ENCODE results near the gene CCS.
A peak's percentile ranks its signal among the peaks of the same experiment; 100 is the strongest.
"Not testable (repeated sequence)": the region's sequence is repeated elsewhere in the genome, so short reads cannot be mapped to it uniquely, and the experiment has no call there.

CCS gene

DNA sequence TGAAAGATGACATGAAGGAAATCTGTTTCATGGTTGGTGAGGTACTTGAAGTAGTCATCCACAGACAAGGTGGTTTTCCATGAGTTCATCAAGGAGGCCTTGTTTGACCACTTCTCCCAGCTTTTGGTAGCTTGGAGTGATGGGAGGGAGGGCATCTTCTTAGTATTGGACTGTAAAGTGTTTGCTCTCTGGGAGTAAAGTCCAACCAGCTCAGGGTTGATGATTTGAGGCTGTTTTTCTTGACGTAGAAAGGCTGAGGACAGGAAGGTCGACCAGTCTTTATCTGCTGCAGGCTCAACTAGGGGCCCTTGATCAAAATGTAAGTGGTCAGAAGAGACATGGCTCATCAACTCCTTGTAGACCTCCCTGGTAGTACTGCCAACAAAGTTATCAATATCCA lies 1.8 kb upstream of the CCS start:
- DNase-seq (ENCODE audit: low read depth): no peak

DNA sequence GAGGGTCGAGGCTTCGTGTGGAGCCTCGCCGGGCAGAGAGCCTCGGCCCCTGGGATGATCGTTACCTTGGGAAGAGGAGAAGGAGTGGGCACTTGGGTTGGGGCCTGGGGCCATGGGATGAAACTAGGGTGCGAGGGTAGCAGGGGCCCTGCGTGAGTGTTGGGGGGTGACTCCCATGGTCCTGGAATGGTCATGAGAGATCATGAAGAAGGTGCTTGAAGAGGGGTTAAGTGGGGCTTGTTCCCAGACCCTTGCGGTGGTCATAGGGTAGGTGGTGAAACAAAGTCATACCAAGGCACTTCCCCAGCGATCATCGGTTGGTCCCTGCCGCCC lies 284 bp downstream of the CCS start:
- DNase-seq (ENCODE audit: low read depth): no peak

DNA sequence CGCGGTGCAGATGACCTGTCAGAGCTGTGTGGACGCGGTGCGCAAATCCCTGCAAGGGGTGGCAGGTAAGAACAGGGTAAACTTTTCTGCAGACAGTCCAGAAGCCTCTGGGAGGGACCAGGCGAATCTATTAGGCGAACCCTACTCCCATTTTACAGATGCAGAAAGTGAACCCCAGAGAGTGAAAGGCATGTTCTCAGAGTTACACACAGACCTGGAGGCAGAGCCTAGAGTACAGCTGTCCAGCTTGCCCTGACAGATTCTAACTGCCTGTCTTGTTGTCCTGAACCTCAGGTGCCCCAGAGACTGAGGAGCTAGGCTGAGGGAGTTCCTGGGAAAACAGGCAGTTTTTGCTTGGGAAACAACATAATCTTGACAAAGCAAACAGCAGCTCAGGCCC lies 665 bp downstream of the CCS start:
- DNase-seq (ENCODE audit: low read depth): no peak

DNA sequence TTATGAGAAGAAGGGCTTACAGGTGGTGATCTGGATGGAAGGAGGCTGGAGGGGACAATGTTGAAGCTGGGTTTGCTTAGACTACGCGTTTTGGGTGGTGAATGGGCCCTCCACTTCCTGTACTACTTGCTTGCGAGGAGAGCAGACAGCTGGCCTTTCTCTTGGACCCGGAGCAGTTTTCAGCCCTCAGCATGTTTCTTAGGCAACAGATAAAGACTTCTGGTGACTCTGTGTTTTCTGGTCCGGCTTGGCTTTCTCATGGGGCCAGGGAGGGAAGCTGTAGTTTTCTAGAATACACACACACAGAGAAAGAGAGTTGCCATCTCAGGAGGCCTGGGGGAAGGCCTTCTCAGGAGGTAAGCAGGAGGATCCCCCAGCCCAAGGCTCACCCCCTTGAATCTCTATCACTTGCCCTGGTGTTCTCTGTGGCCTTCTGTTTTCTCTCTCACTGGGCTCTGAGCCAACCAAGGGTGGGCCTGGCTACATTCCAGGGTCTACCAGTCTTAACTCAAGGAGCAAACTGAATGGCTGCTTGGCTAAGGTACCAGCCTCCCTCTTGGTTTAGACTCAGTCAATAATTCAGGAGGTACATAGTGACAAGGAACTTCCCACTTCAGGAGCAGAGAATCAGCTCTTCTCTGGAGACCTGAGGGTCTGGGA lies 2.4 kb downstream of the CCS start:
- DNase-seq (ENCODE audit: low read depth): no peak

DNA sequence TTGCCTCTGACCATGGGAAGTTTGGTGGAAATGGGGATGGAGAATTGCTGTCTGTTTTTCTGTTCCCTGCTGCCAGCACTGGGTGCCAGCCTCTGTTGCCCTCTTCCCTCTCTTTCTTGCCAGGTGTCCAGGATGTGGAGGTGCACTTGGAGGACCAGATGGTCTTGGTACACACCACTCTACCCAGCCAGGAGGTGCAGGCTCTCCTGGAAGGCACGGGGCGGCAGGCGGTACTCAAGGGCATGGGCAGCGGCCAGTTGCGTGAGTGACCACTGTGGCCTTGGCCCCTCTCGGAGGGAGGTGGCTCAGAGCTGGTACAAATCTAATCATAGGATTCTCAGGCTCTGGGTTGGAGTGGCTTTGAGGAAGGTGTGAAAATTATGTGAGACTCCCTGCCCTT lies 6.0 kb downstream of the CCS start:
- DNase-seq (ENCODE audit: low read depth): no peak

DNA sequence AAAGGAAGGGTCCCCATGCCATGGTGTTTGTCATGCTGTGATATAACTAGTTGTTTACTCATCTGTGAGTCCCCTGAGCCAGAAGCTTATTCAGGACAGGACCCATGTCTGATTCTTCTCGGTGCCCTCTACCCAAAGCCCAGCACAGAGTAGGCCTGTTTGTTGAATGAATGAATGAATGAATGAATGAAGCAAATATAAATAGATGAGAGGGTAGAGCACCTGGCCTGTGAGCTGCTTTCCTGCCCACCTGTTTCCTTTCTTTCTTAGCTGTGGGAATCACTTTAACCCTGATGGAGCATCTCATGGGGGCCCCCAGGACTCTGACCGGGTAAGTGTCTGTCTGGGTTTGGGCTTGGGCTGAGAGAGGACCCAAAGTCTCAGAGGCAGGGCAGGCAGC lies 7.2 kb downstream of the CCS start:
- DNase-seq (ENCODE audit: low read depth): no peak

DNA sequence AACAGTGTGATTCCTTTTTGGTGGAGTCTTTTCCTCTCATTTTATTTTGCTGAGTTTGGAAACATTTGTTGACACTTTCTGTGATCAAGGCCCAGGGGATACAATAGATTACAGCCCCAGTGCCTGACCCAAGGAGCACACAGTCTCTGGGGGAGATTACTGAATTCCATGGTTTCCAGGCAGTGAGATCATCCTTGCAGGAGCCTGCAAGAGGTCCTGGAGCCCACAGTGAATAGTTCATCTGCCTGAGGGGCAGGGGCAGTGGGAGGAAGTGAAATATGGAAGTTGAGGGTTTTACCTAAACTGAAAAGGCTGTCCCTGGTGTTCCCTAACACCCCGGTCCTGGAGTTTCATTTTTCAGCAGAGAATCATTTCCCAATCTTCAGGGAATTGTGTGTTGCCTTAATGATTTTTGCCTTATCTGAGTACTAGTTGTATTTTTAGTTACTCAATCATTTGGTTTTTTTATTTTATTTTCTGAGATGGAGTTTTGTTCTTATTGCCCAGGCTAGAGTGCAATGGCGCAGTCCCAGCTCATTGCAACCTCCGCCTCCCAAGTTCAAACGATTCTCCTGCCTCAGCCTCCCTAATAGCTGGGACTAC lies 7.7 kb downstream of the CCS start:
- no peak for DNase-seq (ENCODE audit: low read depth)

DNA sequence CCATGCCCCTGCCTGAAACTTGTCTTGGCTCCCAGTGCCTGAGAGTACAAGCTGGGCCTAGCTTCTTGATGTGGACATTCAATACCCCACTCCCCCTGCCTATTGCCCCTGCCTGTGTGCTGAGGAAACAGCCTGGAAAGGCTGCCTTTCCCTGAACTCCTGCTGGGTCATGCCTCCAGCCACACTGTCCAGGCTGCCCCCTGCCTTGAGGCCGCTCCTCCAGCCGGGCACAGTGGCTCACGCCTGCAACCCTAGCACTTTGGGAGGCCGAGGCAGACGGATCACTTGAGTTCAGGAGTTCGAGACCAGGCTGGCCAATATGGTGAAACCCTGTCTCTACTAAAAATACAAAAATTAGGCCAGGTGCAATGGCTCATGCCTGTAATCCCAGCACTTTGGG lies 10.1 kb downstream of the CCS start:
- no peak for DNase-seq (ENCODE audit: low read depth)

DNA sequence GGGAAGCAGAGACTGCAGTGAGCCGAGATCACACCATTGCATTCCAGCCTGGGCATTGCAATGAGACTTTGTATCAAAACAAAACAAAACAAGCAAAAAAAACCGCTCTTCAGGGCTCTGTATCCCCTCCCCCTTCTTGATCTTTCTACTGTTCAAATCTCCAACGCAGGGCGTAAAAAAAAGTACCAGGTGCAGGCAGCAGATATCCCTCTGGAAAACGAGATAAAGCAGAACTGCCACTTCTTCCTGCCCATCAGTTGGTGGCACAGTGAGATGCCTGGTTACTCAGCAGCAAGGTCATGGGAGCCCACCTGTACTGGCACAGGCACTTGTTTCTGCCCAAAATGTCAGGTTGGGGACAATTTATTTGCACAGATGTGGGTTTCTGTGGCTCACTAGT lies 11.2 kb downstream of the CCS start:
- DNase-seq (ENCODE audit: low read depth): no peak

DNA sequence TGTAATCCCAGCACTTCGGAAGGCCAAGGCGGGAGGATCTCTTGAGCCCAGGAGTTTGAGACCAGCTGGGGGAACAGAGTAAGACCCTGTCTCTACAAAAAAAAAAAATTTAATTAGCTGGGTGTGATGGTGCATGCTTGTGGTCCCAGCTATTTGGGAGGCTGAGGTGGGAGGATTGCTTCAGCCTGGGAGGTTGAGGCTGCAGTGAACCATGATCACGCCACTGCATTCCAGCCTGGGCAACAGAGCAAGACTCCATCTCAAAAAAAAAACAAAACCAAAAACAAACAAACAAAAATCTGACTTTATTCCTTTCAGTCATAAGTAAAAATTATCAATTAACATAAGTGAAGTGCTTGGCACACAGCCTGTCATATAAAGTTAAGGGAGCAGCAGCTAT lies 13.6 kb downstream of the CCS start:
- DNase-seq (ENCODE audit: low read depth): not testable (repeated sequence)

DNA sequence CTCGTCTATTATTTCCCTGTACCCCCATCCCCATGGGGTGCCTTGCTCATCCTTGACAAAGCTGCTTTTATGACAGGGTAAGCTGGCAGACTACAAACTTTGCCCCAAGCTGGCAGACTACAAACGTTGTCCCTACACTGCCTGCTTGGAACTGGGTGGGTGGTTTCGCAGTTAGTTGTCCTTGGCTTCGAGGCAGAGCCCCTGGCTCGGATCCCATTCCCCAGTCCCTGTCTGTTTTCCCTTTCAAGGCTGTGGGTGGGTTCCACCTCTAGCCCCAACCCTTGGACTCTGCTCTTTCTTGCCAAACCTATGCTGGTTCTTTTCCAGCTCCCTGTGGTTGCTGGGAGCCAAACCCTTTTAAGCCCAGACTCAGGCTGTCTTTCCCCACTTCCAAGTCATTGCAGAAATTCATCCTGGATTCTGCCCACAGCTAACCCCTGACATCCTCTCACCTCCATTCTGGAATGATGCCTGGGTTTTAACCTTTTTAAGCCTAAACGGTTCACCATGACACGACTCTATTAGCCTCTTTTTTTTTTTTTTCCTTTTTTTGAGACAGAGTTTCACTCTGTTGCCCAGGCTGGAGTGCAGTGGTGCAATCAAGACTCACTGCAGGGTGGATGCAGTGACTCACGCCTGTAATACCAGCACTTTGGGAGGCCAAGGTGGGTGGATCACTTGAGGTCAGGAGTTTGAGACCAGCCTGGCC lies 14.3 kb downstream of the CCS start:
- no peak for DNase-seq (ENCODE audit: low read depth)

DNA sequence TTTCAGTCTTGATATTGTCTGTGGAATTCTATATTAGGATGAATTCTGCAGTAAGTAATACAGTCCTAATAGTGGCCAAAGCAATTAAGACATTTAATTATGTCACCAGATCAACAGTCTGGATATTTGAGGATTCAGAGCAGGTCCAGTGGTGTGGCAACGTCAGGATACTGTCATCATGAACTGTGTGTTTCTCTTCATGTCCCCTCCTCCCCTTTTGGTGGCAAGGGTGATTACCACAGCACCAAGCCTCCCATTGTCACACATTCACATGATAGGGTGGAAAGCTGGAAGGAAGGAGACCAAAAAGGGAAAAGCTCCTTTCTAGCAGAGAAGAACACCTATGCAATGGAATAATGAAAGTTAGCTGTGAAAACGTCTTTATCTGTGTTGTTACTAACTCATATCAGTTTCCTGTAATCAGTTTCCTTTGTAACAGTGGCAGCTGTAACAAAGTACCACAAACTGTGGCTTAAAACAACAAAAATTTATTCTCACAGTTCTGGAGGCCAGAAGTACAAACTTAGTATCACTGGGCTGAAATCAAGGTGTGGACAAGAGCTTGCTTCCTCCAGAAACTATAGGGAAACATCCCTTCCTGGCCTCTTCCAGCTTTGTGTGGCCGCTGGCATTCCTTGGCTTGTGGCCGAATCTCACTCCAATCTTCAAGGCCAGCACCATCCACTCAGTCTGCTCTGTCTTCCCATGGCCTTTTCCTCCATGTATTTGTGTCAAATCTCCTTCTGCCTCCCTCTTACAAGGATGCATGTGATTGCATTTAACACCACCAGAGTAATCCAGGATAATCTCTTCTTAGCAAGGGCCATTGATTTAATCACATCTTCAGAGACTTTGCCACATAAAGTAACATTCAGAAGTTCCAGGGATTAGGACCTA lies 17.0 kb downstream of the CCS start:
- DNase-seq (ENCODE audit: low read depth): no peak

DNA sequence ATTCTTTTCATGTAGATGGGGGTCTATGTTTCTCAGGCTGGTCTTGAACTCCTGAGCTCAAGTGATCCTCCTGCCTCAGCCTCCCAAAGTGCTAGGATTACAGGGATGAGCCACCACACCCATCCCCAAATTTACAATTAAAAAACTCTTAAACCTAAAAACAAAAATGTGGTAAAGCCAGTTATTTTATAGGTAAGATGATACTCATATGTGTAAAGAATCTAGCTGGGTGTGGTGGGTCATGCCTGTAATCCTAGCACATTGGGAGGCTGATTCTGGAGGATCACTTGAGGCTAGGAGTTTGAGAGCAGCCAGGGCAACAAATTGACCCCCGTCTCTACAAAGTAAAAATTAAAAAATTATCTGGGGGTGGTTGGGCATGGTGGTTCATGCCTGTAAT lies 19.5 kb downstream of the CCS start:
- no peak for DNase-seq (ENCODE audit: low read depth)

DNA sequence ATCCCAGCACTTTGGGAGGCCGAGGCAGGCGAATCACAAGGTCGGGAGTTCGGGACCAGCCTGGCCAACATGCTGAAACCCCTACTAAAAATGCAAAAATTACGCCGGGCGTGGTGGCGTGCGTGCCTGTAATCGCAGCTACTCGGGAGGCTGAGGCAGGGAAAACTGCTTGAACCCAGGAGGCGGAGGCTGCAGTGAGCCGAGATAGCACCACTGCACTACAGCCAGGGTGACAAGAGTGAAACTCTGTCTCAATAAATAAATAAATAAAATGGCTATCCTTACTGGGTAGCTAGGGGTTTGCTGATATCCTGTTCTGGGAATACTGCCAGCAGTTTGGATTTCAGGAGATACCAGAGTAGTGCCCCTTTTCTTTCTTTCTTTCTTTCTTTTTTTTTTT lies 21.1 kb downstream of the CCS start:
- DNase-seq (ENCODE audit: low read depth): no peak

DNA sequence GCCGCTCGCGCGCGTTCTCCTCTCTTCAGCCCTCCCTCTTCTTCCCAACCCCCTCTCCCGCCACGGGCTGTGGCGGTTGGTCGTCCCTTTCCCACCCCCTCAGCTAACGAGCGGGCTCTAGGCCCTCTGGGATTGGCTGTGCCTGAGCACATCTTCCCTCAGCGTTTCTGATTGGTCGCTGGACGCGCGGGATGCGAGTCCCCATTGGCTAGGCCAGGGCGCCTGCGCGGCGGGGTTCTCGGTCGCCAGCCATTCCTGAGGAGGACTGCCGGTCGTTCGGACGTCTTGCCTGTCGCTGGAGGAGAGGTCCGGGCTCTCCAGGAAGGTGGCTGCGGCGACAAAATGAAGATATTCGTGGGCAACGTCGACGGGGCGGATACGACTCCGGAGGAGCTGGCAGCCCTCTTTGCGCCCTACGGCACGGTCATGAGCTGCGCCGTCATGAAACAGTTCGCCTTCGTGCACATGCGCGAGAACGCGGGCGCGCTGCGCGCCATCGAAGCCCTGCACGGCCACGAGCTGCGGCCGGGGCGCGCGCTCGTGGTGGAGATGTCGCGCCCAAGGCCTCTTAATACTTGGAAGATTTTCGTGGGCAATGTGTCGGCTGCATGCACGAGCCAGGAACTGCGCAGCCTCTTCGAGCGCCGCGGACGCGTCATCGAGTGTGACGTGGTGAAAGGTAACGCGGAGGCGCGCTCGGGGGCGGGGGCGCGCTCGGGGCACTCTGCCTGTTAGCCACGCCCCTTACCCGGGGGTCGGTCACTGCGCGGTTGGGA lies 23.6 kb downstream of the CCS start, which contains the start of gene RBM14:
Gene RBM14, plus strand, starts transcription at position 252 of the 776 bp plus-strand sequence. Its CDS starts 91 bp downstream, at position 343.
- DNase-seq (ENCODE audit: low read depth): peak; percentile 97

DNA sequence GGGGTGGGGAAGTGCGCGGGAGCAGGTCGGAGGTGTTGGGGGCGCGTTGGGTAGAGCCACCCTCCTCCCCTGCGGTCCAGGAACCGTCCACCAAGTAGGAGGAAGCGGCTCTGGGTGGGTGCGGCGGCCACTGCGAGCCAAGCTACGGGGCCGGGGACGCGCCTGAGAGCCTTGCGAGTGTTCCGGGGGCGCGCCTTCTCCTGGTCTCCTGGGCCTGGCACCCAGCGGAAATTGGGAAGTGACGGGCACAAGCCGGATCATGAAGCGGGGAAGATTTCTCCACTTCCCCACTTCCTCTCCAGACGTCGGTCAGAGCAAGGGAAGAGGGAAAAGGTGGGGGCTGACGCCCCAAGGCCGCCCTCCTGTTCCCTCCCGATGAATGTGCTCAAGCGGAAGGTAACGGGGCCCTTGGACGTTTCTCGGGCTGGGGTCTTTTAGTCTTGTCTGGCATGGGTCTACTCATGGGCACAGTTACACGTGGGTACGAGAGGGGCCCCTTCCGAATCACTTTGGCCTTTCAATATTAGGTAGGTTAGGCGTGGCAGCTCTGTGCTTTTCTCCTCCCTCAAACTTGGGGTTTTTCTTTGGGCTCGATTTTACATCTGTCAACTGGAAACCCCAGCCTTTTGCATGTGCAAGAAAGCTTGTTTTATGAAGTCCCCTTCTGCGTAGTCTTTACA lies 24.3 kb downstream of the CCS start:
- peak; percentile 4 for DNase-seq (ENCODE audit: low read depth)

DNA sequence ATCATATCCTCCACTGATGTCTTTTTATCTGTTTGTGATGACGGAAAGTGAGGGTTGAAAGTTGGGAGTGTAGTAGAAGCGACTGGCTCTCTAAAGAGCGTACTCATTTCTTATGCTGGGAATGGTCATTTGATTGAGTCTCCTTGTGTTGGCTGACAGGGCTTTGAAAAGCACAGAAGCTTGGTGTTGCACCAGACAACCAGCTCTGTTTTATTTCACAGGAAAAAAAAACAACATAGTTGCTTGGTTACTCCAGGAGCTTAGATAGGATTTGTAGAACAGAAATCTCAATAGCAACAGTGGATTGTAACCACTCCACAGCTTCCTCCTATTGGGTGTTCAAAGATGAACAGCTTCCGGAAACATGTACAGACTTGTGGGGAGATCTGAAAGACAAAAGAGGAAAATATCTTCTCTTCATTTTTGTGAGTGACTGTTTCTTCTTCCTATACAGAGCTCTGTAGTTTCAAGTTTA lies 26.1 kb downstream of the CCS start:
- DNase-seq (ENCODE audit: low read depth): no peak

DNA sequence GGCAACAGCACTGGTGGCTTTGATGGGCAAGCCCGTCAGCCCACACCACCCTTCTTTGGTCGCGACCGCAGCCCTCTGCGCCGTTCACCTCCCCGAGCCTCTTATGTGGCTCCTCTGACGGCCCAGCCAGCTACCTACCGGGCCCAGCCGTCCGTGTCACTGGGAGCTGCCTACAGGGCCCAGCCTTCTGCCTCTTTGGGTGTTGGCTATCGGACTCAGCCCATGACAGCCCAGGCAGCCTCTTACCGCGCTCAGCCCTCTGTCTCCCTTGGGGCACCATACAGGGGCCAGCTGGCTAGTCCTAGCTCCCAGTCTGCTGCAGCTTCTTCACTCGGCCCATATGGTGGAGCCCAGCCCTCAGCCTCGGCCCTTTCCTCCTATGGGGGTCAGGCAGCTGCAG lies 31.5 kb downstream of the CCS start:
- no peak for DNase-seq (ENCODE audit: low read depth)

DNA sequence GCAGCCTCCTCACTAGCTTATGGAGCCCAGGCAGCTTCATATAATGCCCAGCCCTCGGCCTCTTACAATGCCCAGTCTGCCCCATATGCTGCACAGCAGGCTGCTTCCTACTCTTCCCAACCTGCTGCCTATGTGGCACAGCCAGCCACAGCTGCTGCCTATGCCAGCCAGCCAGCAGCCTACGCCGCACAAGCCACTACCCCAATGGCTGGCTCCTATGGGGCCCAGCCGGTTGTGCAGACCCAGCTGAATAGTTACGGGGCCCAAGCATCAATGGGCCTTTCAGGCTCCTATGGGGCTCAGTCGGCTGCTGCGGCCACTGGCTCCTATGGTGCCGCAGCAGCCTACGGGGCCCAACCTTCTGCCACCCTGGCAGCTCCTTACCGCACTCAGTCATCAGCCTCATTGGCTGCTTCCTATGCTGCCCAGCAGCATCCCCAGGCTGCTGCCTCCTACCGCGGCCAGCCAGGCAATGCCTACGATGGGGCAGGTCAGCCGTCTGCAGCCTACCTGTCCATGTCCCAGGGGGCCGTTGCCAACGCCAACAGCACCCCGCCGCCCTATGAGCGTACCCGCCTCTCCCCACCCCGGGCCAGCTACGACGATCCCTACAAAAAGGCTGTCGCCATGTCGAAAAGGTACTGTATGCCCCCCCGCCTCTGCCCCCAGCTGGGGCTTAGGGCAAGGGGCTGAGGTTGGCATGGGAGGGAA lies 32.2 kb downstream of the CCS start:
- DNase-seq (ENCODE audit: low read depth): no peak

DNA sequence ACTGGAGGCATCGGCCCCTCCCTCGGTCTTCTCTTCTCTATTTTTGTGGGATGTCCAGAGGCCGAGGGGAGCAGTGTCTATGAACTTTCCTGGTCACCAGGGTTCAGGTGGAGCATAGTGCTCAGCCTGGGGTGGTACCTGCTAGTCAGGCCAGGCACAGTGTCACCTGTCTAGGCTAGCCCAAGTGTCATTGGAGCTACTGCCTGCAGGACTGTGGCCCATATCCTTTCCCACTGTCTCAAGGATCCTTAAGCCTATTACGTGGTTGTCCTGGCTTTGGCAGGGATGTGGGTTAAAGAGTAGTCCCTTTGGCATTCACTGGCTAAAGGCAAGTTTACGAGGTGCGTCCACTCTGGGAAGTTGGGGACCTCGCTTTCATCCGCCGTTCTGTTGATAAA lies 32.8 kb downstream of the CCS start:
- DNase-seq (ENCODE audit: low read depth): no peak

DNA sequence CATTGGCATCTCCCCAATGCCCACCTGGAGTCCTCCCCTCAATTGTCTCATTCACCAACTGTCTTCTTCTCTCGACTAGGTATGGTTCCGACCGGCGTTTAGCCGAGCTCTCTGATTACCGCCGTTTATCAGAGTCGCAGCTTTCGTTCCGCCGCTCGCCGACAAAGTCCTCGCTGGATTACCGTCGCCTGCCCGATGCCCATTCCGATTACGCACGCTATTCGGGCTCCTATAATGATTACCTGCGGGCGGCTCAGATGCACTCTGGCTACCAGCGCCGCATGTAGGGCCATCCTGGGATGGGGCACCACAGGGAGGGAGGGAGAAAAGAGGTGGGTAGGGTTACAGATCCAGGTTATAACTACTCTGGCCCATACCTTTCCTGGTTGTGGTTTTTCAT lies 33.4 kb downstream of the CCS start:
- no peak for DNase-seq (ENCODE audit: low read depth)
